ENCODE data around the gene RHOF. TPM values are rescaled to one million over a fixed set of nuclear protein-coding genes. Genes with fewer than 3 reads are reported as not detected.

Gene RHOF, protein sequence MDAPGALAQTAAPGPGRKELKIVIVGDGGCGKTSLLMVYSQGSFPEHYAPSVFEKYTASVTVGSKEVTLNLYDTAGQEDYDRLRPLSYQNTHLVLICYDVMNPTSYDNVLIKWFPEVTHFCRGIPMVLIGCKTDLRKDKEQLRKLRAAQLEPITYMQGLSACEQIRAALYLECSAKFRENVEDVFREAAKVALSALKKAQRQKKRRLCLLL
- total RNA-seq, result 2.7 and 4.6 TPM in 2 replicates

GRCh38 chr12:121793440-121793837 lies at the start of gene RHOF:
Gene RHOF (minus strand): TSS chr12:121793688. CDS start chr12:121793633, 55 bp downstream.

DNA sequence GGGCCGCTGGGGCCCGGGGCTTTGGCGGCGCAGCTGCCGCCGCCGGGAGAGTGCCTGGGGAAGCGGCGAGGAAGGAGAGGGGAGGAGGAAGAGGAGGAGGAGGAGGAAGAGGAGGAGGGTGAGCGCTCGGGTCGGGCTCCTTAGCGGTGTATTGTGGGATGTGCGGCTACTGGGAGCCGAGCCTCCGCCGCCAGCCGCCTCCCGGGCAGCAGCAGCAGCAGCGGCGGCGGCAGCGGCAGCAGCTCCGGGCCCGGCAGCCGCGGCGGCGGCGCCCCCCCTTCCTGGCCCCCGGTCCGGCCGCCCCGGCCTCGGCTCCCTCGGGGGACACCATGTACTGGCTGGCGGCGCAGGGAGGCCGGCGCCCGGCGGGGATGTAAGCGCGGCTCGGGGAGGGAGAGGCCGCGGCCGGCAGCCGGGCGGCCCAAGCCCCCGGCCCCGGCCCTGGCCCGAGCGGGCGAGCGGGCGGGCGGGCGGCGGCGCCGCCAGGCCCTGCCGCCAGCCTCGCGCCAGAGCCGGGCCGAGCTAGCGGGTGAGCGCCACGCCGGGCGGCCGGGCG lies 10.5 kb upstream of the RHOF start, which contains the start of gene SETD1B:
Gene SETD1B (plus strand): TSS at position 149 of the 556 bp plus-strand sequence. CDS start 729 bp downstream, outside the sequence.

Other genes with a start within 250 kb of the RHOF start
- gene KDM2B, start 212.7 kb downstream of the RHOF start, total RNA-seq, result 17.7 and 18.4 TPM in 2 replicates
- 5.0 and 5.4 TPM in 2 replicates for gene ORAI1, start 167.2 kb downstream of the RHOF start, total RNA-seq
- gene MORN3, start 124.0 kb downstream of the RHOF start, total RNA-seq, result 0.60 and 0.63 TPM in 2 replicates
- gene TMEM120B, start 80.9 kb downstream of the RHOF start, total RNA-seq, result 6.1 and 7.6 TPM in 2 replicates
- 2.0 and 4.3 TPM in 2 replicates for gene SETD1B, start 10.3 kb upstream of the RHOF start, total RNA-seq
- gene HPD, start 65.2 kb upstream of the RHOF start, total RNA-seq, result 0.60 and 1.7 TPM in 2 replicates
- 85.6 and 145 TPM in 2 replicates for gene PSMD9, start 95.1 kb upstream of the RHOF start, total RNA-seq
- gene CFAP251, start 124.9 kb upstream of the RHOF start, total RNA-seq, result 1.4 and 3.3 TPM in 2 replicates
- 2.0 and 2.8 TPM in 2 replicates for gene BCL7A, start 228.2 kb upstream of the RHOF start, total RNA-seq